AG04449 (cell line): ENCODE results near the gene SCYGR6.
"Not testable (repeated sequence)": the region's sequence is repeated elsewhere in the genome, so short reads cannot be mapped to it uniquely, and the experiment has no call there.

Source experiments
- CTCF ChIA-PET: fragments of 350-600 bp; formaldehyde crosslinking; extraction: SDS; loops from one replicate; lab custom pipeline; 2021; ENCODE audit warnings: antibody characterized with exemption; lab: Yijun Ruan, JAX
- POLR2A ChIA-PET: fragments of 400-600, 350-600 bp; formaldehyde crosslinking; extraction: SDS; loops from one replicate; lab custom pipeline; 2020; ENCODE audit warnings: antibody characterized with exemption, inconsistent platforms; lab: Yijun Ruan, JAX
- DNase-seq: peaks from one replicate; pipeline ENCODE4 v3.0.0-alpha.2; 2010; ENCODE audit warnings: low read depth, low spot score
- H3K4me3 ChIP-seq: 2 replicates; pipeline ENCODE4 v1.5.1; 2011; ENCODE audit warnings: low read depth, mild to moderate bottlenecking, control low read depth, low read length
- TF ChIP-seq, protein P1 (sequence below): IDR thresholded peaks from one replicate; pipeline ENCODE4 v1.5.1; 2011; ENCODE audit warnings: mild to moderate bottlenecking, moderate library complexity, low read length, control low read depth, inconsistent platforms; ENCODE audit not compliant: insufficient read depth; ENCODE audit errors: missing control alignments

Gene SCYGR6

DNA sequence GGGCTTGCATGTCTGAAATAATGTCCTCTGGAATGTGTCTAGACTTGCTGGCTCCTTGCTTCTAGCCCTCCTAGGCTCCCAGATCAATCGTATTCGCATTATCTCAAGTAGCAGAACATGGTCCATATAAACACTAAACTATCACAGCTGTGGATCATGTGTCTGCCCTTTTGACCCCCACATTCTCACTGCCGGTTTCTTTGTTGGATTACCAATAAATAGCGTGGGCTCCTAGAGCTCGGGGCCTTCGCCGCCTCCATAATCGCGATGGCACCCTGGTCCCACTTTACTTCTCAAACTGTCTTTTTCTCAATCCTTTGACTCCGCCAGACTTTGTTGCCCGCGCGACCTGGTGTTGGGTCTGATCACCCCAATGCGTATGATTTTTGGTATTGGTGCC is 14.8 kb upstream of the SCYGR6 start:
- POLR2A ChIA-PET, result no interaction called here
- DNase-seq, result no peak
- TF ChIP-seq, protein P1, sequence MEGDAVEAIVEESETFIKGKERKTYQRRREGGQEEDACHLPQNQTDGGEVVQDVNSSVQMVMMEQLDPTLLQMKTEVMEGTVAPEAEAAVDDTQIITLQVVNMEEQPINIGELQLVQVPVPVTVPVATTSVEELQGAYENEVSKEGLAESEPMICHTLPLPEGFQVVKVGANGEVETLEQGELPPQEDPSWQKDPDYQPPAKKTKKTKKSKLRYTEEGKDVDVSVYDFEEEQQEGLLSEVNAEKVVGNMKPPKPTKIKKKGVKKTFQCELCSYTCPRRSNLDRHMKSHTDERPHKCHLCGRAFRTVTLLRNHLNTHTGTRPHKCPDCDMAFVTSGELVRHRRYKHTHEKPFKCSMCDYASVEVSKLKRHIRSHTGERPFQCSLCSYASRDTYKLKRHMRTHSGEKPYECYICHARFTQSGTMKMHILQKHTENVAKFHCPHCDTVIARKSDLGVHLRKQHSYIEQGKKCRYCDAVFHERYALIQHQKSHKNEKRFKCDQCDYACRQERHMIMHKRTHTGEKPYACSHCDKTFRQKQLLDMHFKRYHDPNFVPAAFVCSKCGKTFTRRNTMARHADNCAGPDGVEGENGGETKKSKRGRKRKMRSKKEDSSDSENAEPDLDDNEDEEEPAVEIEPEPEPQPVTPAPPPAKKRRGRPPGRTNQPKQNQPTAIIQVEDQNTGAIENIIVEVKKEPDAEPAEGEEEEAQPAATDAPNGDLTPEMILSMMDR, result no peak
- CTCF ChIA-PET, result interaction anchor here (1.5 kb wide), 1 partner anchor 14 kb away, joined by 3 read pairs; no protein-coding TSS in a partner anchor
- no peak overlapping the region for H3K4me3 ChIP-seq

DNA sequence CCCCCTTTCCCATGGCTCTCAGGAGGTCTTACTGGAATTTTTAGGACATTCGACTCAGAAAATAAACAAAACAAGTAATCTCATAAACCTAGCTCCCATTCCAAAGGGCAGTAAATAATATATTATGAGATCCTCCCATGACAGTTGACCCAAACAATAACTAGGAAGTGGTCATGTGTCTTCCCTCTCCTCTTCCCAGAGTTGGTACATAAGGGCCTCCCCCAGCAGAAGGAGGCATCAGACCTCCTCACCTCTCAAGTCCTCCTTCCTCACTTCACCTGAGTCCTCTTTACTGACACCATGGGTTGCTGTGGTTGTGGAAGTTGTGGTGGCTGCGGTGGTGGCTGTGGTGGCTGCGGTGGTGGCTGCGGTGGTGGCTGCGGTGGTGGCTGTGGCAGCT is 3.5 kb upstream of the SCYGR6 start, which contains the start of gene SCYGR7:
Gene SCYGR7 (plus strand): TSS at position 301 of the 400 bp plus-strand sequence. CDS start 0 bp downstream, at position 301.
- CTCF ChIA-PET, result interaction anchor here (1.1 kb wide), 1 partner anchor 38 kb away, joined by 3 read pairs; no protein-coding TSS in a partner anchor
- POLR2A ChIA-PET, result no interaction called here
- TF ChIP-seq, protein P1, result no peak
- DNase-seq, result no peak
- H3K4me3 ChIP-seq, result no peak within 1 kb of the TSS

DNA sequence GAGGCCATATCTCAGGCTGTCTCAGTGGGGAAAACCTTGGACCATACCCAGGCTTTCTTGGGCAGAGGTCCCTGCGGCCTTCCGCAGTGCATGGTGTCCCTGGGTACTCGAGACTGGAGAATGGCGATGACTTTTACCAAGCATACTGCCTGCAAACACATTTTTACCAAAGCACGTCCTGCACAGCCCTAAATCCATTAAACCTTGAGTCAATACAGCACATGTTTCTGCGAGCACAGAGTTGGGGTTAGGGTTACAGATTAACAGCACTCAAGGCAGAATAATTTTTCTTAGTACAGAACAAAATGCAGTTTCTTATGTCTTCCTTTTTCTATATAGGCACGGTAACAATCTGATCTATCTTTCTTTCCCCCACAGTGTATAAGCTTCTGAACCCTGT is 1.7 kb downstream of the SCYGR6 start:
- CTCF ChIA-PET, DNase-seq, H3K4me3 ChIP-seq, POLR2A ChIA-PET: not testable (repeated sequence)

DNA sequence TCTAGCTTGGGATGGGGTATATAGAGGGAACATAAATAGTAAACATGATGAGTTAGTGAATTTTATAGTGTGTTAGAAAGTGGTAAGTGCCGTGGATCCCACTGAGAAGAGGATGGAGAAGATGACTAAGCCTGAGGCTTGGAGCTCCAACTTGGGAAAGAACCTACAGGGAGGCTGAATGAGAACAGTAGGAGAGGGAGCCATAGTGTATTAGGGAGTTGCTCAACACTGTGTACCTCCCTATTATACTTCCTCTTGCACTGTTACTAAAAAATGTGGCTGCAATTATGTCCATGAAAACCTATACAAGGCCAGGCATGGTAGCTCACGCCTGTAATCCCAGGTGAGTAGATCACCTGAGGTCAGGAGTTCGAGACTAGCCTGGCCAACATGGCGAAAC is 3.9 kb downstream of the SCYGR6 start:
- H3K4me3 ChIP-seq, result no peak overlapping the region
- CTCF ChIA-PET, result no interaction called here
- TF ChIP-seq, protein P1, result no peak
- POLR2A ChIA-PET, result no interaction called here
- no peak for DNase-seq

DNA sequence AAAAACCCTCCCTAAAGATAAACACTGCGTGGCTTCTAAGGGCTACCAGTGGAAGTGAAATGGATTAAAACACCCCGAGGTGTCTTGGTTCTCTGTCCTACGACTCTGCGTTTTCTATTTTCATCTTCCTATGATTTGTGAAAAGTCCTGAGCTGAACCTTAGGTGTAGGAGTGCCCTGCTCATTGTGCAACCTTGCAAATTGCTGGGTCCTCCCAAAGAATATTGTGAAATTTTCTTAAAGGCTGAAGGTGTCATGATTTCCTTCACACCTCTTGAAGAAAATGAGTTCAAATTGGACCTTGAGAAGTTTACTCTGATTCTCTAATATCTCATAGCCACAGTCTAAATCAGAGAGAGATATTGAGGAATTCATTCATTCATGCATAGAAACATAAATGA is 4.9 kb downstream of the SCYGR6 start:
- H3K4me3 ChIP-seq, result no peak overlapping the region
- ChIA-PET POLR2A (no interaction called here), CTCF (no interaction called here)
- TF ChIP-seq, protein P1, result no peak
- no peak for DNase-seq

DNA sequence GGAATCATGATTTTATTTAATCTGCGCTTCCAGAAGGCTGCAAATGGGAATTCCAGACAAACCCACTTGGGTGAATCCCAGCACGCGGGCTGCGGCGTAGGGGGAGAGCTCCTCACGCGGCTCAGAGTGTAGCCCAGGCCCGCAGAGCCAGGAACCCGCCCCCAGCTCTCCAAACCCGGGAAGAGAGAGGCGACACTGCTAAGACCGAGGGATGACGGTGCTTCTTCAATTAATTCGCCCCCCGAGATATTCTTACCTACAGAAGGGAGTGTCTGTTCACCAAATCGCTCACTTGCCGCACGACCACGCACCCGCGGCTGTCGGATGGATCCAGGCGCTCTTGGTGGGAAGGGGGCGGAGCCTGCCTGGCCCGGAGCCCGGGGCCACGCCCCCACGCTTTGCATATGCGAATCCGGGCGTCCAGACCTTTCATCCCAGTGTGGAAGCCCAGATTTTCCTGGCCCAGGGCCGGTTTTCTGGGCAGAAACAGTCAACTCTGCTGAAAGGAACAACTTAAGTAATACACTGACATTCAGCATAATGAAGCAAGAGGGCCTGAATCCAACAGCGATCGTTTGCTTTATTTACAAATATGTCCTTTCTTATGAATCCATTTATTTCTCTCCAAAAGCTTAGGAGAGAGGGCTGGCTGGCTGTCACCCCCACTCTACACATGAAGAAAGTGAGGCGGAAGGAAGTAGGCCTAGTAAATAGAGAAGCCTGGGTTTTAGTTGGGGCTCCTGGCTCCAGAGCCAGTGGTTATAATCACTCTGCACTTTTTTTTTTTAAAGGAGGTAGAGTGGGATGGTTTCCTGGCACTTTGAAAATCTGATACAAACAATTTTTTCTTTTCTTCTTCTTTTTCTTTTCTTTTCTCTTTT is 6.6 kb downstream of the SCYGR6 start, which contains the start of gene SLC19A3:
Gene SLC19A3 (minus strand): TSS at position 342 of the 881 bp plus-strand sequence. CDS start 15,710 bp downstream, outside the sequence.
- peak within 1 kb of the TSS; percentile 49 for H3K4me3 ChIP-seq
- TF ChIP-seq, protein P1, result no peak
- ChIA-PET CTCF (interaction anchor here (0.9 kb wide), 1 partner anchor 46 kb away, joined by 3 read pairs; no protein-coding TSS in a partner anchor), POLR2A (no interaction called here)
- no peak for DNase-seq
